Endothelial cell of umbilical vein (primary cell): ENCODE data around the gene HCN1. TPM values are rescaled to one million over a fixed set of nuclear protein-coding genes. Genes with fewer than 3 reads are reported as not detected.

Experiments used
- BruUV-seq: library from RNA; stranded (reverse); fragments of 400-500 nt; replicated peaks from 2 replicates; lab custom pipeline; 2021; lab: Mats Ljungman, UMichigan
- CTCF ChIA-PET: fragments of 300-600, 350-600 bp; sonication (Branson Sonifier 250); formaldehyde crosslinking; loops from one replicate; lab custom pipeline; 2021; ENCODE audit warnings: antibody characterized with exemption, inconsistent platforms; lab: Charles Lee
- POLR2A ChIA-PET: fragments of 300-600, 350-600 bp; sonication (Branson Sonifier 250); formaldehyde crosslinking; loops from one replicate; lab custom pipeline; 2021; ENCODE audit warnings: antibody characterized with exemption, inconsistent platforms; lab: Charles Lee
- DNase-seq: peaks from one replicate; pipeline ENCODE4 v3.0.0-alpha.2; 2011; ENCODE audit warnings: low read depth, low spot score
- FAIRE-seq: peaks from 2 replicates; lab custom pipeline; 2011; peaks lifted over from hg19 to GRCh38; lab: Jason Lieb, UNC
- H2AFZ ChIP-seq: 2 replicates; pipeline ENCODE4 v1.6.0; 2012; ENCODE audit warnings: low read depth, low read length, control low read depth, inconsistent platforms
- H3K27ac ChIP-seq: 2 replicates; pipeline ENCODE4 v1.5.1; 2011; ENCODE audit warnings: low read depth, mild to moderate bottlenecking, control low read depth, low read length, moderate library complexity; ENCODE audit not compliant: insufficient read depth
- H3K27me3 ChIP-seq, 2 experiments: 2 replicates each; pipeline versions ENCODE4 v1.6.0 to v1.6.1; 2011; ENCODE audit warnings: low read length in 2 of 2, mixed read lengths in 1 of 2; ENCODE audit not compliant: control insufficient read depth in 2 of 2, insufficient read depth in 2 of 2
- H3K36me3 ChIP-seq, 2 experiments: 2 replicates in 1 of 2; 3 replicates in 1 of 2; pipeline ENCODE4 v1.5.1; 2011; ENCODE audit warnings: low read length in 2 of 2, mild to moderate bottlenecking in 1 of 2, moderate library complexity in 1 of 2; ENCODE audit not compliant: control insufficient read depth in 2 of 2, insufficient read depth in 2 of 2; ENCODE audit errors: extremely low read depth in 1 of 2
- H3K4me1 ChIP-seq: 3 replicates; pipeline ENCODE4 v1.5.1; 2011; ENCODE audit warnings: mild to moderate bottlenecking, low read length; ENCODE audit not compliant: control insufficient read depth, insufficient read depth; ENCODE audit errors: extremely low read depth
- H3K4me2 ChIP-seq: 2 replicates; pipeline ENCODE4 v1.6.1; 2011; ENCODE audit warnings: low read length, control low read depth, mixed read lengths; ENCODE audit not compliant: insufficient read depth
- H3K4me3 ChIP-seq, 3 experiments: fragments of 200-600 bp in 1 of 3; sonication (generic), shearing (Covaris generic) in 1 of 3; replicated peaks in 1 of 3; 2 replicates each; pipeline ENCODE4 v1.5.1; 2011 to 2016; ENCODE audit warnings: control low read depth in 3 of 3, low read length in 3 of 3, mild to moderate bottlenecking in 2 of 3, inconsistent platforms in 1 of 3, low read depth in 1 of 3, moderate library complexity in 1 of 3; ENCODE audit not compliant: insufficient read depth in 1 of 3
- H3K79me2 ChIP-seq: 2 replicates; pipeline ENCODE4 v1.6.0; 2012; ENCODE audit warnings: low read length, inconsistent platforms; ENCODE audit not compliant: control insufficient read depth, insufficient read depth
- H3K9ac ChIP-seq: replicated peaks from 2 replicates; pipeline ENCODE3; 2011; ENCODE audit warnings: low read length, control low read depth; ENCODE audit not compliant: insufficient read depth; ENCODE audit errors: extremely low read depth
- H3K9me1 ChIP-seq: replicated peaks from 3 replicates; pipeline ENCODE4 v1.6.0; 2011; ENCODE audit warnings: mild to moderate bottlenecking, low read length; ENCODE audit not compliant: control insufficient read depth, insufficient read depth; ENCODE audit errors: extremely low read depth
- H3K9me3 ChIP-seq: replicated peaks from 2 replicates; pipeline ENCODE4 v1.5.1; 2012; ENCODE audit warnings: low read length, inconsistent platforms; ENCODE audit not compliant: control insufficient read depth, insufficient read depth
- H4K20me1 ChIP-seq: replicated peaks from 2 replicates; pipeline ENCODE3; 2011; ENCODE audit warnings: mild to moderate bottlenecking, low read length; ENCODE audit not compliant: control insufficient read depth, insufficient read depth; ENCODE audit errors: extremely low read depth
- EZH2 ChIP-seq: IDR thresholded peaks from 2 replicates; pipeline ENCODE4 v1.6.1; 2012; ENCODE audit warnings: borderline replicate concordance, low read depth, mild to moderate bottlenecking, moderate library complexity, low read length, inconsistent platforms; ENCODE audit not compliant: severe bottlenecking
- FOS ChIP-seq: IDR thresholded peaks from 2 replicates; pipeline ENCODE4 v1.6.1; 2011; ENCODE audit warnings: mild to moderate bottlenecking, low read length, moderate library complexity, borderline replicate concordance; ENCODE audit not compliant: insufficient read depth
- JUN ChIP-seq: IDR thresholded peaks from 2 replicates; pipeline ENCODE4 v1.6.1; 2011; ENCODE audit warnings: borderline replicate concordance, low read depth; ENCODE audit not compliant: insufficient read length, insufficient read depth
- POLR2A ChIP-seq: IDR thresholded peaks from 2 replicates; pipeline ENCODE4 v1.6.1; 2012; ENCODE audit warnings: low read depth, mild to moderate bottlenecking, control low read depth, low read length
- dilution Hi-C: fragments of 300-500 bp; cut with MboI; formaldehyde crosslinking; loops from one replicate; pipeline ENCODE4 v1.15.0; 2019; ENCODE audit warnings: low sequenced_read_pairs; ENCODE audit not compliant: extremely low pct_ligation_motif_present
- intact Hi-C: fragments of 100-400 bp; cut with micrococcal nuclease; formaldehyde crosslinking; loops from one replicate; pipeline ENCODE4 v1.10.0; 2022
- polyA plus RNA-seq, 4 experiments: library from polyadenylated mRNA; depleted of rRNA in 3 of 4; stranded (reverse) in 3 of 4; unstranded in 1 of 4; fragments of >200 nt; gene quantifications; 2 replicates each; pipeline versions ENCODE4 v1.2.1 to v1.2.3, GENCODE V29; 2011 to 2012; ENCODE audit warnings: missing spikeins in 1 of 4
- total RNA-seq: library from RNA; stranded (reverse); gene quantifications from 2 replicates; pipeline ENCODE4 v1.2.3, GENCODE V29; 2021
- TF ChIP-seq, protein P1 (sequence below), 2 donors: IDR thresholded peaks; 1 replicate in 1 of 2; 2 replicates in 1 of 2; pipeline ENCODE4 v1.5.1; 2011; ENCODE audit warnings: low read length in 2 of 2, mild to moderate bottlenecking in 2 of 2, moderate library complexity in 2 of 2, control low read depth in 1 of 2, inconsistent platforms in 1 of 2, low read depth in 1 of 2; ENCODE audit not compliant: insufficient read depth in 1 of 2; ENCODE audit errors: extremely low read depth in 1 of 2
- TF ChIP-seq, protein P2 (sequence below): IDR thresholded peaks from 2 replicates; pipeline ENCODE4 v1.6.1; 2011; ENCODE audit not compliant: insufficient read depth, insufficient read length

HCN1 gene
- total and polyA plus RNA-seq, 2 donors (not counting 3 experiments of a cell fraction or from before 2014, with no cell fraction given), result not detected

DNA sequence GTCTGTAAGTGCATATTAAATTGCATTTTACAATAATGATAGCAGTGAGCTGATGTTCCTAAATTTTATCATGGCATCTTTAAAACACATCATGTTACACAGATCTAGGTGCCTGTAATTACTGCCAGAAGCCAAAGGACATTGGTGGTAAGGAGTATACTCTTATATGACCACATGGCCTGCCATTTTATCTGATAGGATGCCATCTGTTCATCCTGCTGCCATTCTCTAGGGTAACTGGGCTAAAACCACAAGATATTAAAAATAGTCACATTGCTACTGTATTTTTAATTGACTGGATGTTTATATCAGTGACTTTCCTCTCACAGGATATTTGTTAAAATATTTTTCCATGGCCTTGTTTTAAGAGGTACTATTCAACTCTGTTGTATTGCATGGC, 53.1 kb downstream of the HCN1 start:
- TF ChIP-seq EZH2 (no peak), POLR2A (no peak), JUN (no peak), FOS (no peak)
- DNase-seq (no peak), FAIRE-seq (no peak)
- Histone ChIP-seq H3K27me3 (no peaks in the 10 kb centered on the region), H3K36me3 (no peaks in the 10 kb centered on the region), H3K9ac (no peak overlapping the region), H3K9me3 (no peaks in the 10 kb centered on the region), H3K4me1 (no peaks in the 10 kb centered on the region), H3K4me2 (no peak overlapping the region), H3K79me2 (no peaks in the 10 kb centered on the region), H2AFZ (no peak overlapping the region), H3K9me1 (no peaks in the 10 kb centered on the region), H4K20me1 (no peaks in the 10 kb centered on the region), H3K27ac (no peak overlapping the region), H3K4me3 (no peak overlapping the region)
- BruUV-seq, result no TSS peak
- CTCF ChIA-PET, result no interaction called here
- dilution Hi-C loops (no loop called here), intact Hi-C loops (no loop called here)
- POLR2A ChIA-PET, result no interaction called here

DNA sequence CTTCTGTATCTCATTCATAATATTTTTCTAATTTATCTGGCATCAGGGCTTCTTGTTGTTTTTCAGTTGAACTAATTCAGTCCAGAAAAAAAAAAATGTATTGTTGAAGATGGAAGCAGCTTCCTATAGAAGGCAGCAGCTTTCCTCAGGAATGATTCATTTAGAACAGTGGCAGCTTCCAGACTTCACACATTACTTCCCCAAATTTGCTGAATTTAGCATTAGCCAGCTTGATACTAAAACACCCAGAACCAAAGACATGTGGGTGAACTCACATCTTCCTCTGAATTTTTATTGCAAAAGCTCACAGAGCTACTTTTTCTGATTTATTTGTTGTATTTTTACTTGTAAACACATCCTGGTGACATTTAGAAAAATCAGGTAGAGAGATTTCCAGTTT, 53.8 kb downstream of the HCN1 start:
- dilution Hi-C loops, result no loop called here
- POLR2A ChIA-PET, result no interaction called here
- Histone ChIP-seq H3K4me2 (no peak overlapping the region), H3K4me3 (no peak overlapping the region), H3K27ac (no peak overlapping the region), H3K9me3 (no peaks in the 10 kb centered on the region), H4K20me1 (no peaks in the 10 kb centered on the region), H3K9me1 (no peaks in the 10 kb centered on the region), H3K9ac (no peak overlapping the region), H3K36me3 (no peaks in the 10 kb centered on the region), H3K27me3 (no peaks in the 10 kb centered on the region), H2AFZ (no peak overlapping the region), H3K4me1 (no peaks in the 10 kb centered on the region), H3K79me2 (no peaks in the 10 kb centered on the region)
- TF ChIP-seq FOS (no peak), JUN (no peak)
- TF ChIP-seq, protein P1, sequence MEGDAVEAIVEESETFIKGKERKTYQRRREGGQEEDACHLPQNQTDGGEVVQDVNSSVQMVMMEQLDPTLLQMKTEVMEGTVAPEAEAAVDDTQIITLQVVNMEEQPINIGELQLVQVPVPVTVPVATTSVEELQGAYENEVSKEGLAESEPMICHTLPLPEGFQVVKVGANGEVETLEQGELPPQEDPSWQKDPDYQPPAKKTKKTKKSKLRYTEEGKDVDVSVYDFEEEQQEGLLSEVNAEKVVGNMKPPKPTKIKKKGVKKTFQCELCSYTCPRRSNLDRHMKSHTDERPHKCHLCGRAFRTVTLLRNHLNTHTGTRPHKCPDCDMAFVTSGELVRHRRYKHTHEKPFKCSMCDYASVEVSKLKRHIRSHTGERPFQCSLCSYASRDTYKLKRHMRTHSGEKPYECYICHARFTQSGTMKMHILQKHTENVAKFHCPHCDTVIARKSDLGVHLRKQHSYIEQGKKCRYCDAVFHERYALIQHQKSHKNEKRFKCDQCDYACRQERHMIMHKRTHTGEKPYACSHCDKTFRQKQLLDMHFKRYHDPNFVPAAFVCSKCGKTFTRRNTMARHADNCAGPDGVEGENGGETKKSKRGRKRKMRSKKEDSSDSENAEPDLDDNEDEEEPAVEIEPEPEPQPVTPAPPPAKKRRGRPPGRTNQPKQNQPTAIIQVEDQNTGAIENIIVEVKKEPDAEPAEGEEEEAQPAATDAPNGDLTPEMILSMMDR (IDR thresholded peaks at IDR 0.05; ENCODE audit: extremely low read depth in 1 of 2, insufficient read depth in 1 of 2, low read depth in 1 of 2, low read length in 2 of 2), result no peak
- TF ChIP-seq, protein P2, sequence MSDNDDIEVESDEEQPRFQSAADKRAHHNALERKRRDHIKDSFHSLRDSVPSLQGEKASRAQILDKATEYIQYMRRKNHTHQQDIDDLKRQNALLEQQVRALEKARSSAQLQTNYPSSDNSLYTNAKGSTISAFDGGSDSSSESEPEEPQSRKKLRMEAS, result no peak
- intact Hi-C loops, result no loop called here
- BruUV-seq, result no TSS peak
- DNase-seq (no peak), FAIRE-seq (no peak)
- CTCF ChIA-PET, result no interaction called here
